DLD1 (cell line): ENCODE results near the gene RTP5.
"Not testable (repeated sequence)": the region's sequence is repeated elsewhere in the genome, so short reads cannot be mapped to it uniquely, and the experiment has no call there.

Experiments
- in situ Hi-C: cut with HindIII; loops from 2 replicates; pipeline ENCODE4 v1.10.0; 2017; ENCODE audit warnings: low sequenced_read_pairs

The RTP5 gene

DNA sequence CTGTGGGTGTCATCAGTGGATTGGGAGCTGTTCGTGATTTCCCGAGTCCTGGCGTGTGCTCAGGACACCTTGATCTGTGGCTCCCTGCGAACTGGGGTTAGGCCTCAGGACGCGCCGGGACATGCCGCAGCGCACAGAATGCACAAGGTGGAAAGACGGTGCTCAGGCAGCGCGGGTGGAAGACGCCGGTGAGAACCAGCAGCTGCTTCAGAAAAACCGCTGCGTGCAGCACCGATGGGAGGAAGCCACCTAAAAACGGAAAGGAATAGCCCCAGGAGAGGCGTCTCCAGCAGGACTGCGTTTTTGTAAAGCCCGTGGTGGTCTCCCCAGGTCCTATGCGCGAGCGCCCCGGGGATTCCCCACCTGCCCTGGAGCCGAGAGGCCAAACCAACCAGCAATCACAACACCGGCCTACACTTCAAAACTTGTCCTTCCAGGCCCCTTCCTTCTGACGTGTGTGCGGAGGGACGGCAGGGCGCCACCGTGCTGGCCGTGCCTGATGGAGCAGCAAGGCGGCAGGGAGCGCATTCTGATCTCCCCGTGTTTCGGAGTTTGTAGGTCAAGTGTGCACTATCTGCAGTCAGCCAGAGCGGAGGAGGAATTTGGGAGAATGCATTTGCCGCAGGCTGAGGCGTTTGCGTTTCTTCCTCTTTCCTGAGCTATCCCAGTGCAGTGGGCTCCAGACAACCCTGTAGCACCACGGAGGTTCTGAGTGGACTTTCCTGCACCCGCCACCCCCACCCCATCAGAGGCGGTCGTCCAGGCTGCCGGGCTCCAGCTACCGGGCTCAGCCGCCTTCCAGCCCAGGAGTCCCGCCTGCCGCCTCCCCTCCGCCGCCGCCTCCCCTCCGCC lies 32.2 kb downstream of the RTP5 start:
- in situ Hi-C loops: no loop called here

DNA sequence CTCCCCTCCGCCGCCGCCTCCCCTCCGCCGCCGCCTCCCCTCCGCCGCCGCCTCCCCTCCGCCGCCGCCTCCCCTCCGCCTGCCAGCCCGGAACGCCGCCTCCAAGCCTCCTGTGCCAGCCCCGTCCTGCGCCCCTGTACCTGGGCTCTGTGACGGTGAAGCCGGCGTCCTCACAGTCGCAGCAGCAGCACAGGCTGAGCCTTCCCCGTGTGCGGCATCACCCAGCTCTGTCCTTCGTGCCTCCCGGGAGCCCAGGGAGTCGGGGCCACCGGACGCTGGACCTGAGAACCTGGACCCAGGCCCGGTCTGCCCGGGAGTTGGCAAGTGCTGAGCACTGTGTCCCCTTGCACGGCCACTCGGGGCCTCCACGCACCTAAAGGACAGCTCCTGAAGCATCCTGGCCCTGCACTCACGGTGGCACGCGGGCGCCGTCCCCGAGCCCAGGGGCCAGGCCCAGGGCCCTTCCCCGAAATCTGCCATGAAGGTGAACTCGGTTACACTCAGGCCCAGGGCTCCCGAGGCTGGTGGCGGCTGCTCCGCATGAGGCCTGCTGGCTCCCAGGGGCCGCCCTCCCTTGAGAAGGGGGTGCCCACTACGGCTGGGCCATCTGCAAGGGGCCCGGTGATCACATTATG lies 32.9 kb downstream of the RTP5 start:
- in situ Hi-C loops: no loop called here

GRCh38 chr2:241903121-241904010 lies 33.8 kb downstream of the RTP5 start:
- in situ Hi-C loops: no loop called here

DNA sequence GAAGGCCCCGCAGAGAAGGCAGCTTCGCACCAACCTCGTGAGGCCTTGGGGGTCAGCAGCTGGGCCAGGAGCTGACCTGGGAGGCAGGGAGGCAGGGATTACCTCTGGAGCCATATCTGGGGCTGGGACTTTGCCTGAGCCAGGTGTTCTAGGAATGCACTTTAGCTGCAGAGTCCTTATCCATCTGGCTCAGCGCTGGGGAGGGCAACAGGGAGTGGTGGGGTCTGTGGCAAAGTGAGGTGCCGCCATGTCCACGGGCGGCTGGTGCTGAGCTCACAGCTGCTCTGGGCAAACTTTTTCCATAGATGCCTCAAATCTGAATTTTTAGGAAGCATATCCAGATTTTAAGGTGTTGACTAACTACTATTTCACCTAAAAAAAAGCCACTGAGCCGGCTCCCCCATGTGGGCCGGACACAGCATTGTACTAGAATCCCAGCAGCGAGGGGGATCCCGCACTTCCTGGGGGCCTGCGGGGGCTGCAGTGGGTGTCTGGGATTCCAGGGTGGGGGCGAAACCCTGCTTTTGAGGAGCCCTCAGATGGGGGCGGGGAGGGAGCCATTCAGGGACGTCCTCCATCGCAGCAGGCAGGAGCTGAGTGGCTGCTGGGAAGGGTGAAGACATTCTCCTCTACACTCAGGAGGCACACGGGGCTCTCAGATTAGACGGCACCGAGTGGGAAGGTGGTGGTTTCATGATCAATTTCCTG lies 34.6 kb downstream of the RTP5 start:
- in situ Hi-C loops: no loop called here

DNA sequence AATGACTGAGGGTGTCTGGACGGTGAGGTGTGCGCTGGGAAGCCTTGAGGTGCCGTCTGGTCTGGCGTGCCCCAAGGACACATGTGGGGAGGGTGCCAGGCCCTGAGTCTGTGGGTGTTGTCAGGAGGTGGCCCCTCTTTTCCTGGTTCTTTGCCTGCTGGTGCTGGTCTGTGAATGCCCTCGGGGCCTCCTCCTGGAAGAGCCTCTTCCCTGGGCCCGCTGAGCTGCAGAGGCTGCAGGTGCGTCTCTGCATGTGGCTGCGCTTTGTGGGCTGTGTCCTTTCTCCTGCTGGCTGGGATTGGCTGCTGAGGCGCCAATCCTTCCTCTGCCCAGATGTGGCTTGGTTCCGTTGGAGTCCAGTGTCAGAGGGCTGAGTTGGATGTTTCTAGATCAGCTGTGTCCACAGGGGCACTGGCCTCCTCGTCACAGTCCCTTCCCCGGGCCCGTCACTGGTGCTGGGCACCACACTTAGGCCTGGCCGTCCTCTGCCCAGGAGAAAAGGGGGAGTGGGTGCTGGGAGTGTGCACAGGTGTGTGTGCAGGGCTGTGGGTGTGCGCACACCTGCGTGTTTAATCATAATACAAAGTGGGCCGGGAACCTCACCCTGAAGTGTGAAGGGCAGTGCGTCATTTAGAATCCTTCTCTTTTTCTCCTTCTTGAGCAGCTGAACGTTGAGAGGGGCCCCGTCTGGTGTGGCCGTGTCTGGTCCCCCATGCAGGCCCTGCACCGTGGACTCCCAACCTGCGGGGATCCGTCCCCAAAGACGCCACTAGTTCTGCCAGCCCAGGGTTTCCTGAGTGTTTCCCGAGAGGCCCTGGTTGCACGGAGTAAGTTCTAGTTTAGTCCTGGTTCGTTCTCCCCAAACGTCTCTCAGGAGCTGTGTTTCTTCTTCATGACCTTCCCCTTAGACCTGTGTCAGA lies 35.5 kb downstream of the RTP5 start:
- in situ Hi-C loops: no loop called here

DNA sequence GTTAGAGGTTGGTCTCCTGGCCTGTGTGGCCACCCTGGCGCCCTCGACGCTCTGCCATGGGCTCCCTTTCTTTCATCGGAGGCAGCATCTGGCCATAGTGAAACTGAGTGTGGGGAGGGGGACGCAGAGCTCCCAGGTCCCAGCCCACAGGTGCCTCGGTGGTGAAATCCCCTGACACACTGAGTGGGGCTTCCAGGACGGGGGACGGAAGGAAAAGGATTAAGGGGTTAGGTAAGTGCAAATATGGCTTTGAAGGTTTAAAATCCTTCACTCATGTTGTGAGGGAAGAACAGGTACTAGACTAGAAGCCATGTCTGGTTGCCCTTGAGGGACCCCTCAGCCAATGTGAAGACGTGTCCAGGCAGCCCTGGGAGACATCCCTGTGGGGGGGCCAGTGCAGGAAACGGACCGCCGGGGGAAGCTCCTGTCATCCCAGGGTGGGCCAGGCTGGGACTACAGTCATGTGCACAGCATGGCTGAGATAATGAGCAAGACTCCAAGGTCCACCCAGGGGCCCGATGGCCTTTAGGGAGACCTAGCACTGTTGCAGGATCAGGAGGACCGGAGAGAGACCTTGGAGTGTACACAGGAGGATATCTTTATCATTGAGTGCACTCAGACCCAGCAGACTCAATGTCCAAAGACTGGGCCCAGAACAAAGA lies 36.3 kb downstream of the RTP5 start:
- in situ Hi-C loops: no loop called here

- in situ Hi-C loops: not testable (repeated sequence)
These were observed 36.8 kb downstream of the RTP5 start for GRCh38 chr2:241906378-241906770.

- in situ Hi-C loops: no loop called here
These were observed 37.5 kb downstream of the RTP5 start for GRCh38 chr2:241906826-241907570.

DNA sequence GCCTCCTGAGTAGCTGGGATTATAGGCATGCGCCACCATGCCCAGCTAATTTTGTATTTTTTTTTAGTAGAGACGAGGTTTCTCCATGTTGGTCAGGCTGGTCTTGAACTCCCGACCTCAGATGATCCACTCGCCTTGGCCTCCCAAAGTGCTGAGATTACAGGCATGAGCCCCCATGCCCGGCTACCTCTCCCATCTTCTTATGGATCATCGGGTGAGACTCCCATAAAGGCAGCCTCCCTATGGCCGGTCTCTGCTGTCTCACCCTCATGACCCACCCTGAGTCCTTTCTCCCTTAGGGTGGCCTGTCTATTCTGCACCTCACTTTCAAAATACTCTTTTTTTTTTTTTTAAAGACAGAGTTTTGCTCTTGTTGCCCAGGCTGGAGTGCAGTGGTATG lies 38.3 kb downstream of the RTP5 start:
- in situ Hi-C loops: not testable (repeated sequence)

DNA sequence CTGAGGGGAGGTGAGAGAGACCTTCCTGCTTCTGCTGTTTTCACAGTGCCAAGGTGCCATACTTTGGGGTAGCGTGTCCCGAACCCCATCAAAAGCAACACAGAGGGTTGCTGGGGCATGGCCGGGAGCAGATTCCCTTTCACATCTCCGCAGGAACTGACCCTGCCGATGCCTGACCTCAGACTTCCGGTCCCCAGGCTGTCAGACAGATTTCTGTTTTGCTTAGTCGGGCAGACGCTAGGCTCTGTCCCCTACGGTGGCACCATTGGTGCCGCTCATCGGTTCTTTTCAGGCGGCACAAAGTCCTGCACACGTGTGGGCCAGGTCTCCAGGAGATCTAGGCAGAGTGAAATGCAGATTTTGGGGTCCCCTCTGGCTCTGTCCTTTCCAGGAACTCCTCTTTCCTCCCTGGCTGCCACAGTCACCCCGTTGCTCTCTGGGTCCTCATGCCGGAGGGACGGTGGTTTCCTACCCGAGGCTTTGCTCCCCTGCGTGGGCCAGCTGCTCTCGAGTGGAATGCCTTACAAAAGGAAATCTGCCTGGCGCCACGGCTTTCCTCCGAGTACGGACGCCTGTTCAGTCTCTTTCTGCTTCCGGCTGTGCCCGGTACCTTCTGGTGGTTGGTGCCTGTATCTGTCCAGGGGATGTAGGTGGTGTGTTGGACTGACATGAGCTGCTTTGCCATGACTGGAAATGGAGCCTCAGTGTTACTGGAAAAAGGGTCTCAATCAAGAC lies 39.3 kb downstream of the RTP5 start:
- in situ Hi-C loops: no loop called here

- in situ Hi-C loops: no loop called here
These were observed 40.2 kb downstream of the RTP5 start for GRCh38 chr2:241909769-241910168.

DNA sequence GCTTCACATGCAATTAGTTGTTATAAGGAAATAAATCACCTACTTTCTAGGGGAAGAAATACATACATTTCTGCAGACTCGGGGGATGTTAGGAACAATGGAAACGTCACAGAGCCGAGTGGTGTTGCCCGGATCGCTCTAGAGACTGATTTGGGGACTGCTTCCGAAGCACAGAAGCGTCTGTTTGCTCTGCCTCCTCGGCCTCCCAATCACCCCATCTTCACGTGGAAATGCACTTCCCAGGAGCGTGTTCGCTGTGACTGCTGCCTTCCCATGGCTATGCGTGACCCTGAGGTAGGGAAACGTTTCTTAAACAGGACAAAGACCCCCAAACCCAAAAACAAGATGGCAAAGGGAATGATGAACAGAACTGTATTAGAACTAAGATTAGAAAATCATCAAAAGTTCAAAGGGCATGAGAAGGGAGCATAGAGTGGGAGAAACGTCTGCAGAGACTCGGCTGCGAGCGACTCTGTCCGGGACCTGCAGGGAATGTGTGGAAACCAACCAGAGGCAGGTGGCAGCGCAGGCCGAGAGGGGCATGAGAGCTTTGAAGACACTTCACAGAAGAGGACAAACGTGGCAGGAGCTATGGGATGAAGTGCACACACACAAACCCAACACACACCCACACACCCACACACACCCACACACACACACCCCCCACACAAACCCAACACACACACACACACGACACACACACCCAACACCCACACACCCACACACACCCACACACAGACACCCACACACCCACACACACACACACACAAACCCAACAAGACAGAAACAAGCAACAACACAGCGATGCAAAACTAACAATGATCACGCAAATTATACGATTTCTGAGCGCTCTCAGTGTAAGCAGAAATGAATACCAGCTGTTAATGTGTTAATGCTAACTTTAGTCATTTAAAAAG lies 41.3 kb downstream of the RTP5 start:
- in situ Hi-C loops: no loop called here

DNA sequence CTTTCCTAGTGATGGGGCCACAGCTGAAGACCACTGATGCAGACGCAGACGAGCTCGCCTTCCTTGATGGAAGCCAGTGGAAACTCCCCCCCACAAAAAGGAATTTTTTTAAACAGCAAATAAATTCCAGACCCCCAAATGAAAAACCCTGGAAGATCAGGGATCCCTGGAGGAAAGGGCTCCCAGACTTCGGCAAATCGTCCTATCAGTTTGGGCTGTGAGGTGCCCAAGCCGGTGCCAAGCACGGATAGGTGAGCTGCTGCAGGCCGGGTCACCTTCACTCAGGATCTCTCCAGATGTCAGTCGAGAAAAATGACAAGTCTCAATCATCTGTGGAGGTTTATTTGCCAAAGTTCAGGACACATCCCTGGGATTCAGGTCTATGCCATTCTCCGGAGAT lies 42.0 kb downstream of the RTP5 start:
- in situ Hi-C loops: no loop called here

GRCh38 chr2:241912021-241912555 lies 42.6 kb downstream of the RTP5 start:
- in situ Hi-C loops: no loop called here

DNA sequence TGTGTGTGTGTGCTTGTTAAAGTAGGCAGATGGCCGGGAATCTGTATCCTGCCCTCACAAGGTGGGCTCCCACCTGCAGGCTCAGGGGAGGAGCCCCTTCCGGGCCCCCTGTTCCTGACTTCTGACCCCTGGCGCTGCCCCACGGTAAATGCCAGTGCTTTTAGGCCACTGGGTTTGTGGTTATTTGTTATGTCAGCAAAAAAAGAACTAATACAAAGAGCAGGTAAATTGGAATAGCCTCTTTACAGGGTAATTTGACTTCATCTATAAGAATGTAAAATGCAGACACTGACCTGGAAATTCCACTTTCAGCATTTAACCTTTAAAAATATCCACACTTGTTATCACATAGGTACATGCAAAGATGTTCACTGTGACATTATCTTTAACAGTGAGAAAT lies 44.2 kb downstream of the RTP5 start:
- in situ Hi-C loops: no loop called here

DNA sequence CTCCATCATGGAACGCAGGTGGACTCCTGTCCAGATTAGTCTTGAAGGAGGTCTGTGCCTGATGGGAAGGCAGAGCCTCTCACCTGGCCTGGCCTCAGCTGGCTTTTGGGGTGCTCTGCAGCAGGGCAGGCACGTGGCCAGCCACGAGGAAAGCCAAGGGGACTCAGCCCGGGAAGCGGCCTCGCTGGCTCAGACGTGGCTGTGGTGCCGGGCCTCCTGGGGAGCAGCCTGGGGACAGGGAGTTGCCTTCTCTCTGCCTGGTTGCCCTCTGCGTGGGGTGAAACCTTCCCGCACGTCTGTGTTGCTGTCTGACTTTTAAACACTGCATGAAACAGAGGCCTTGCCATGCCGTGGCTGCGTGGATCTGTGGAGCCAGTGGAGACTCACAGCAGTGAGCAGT lies 45.0 kb downstream of the RTP5 start:
- in situ Hi-C loops: no loop called here

DNA sequence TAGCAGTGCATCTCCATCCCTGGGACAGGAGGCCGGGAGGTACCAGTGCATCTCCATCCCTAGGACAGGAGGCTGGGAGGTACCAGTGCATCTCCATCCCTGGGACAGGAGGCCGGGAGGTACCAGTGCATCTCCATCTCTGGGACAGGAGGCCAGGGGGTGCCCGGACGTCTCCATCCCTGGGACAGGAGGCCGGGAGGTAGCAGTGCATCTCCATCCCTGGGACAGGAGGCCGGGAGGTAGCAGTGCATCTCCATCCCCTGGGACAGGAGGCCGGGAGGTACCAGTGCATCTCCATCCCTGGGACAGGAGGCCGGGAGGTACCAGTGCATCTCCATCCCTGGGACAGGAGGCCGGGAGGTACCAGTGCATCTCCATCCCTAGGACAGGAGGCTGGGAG lies 52.1 kb downstream of the RTP5 start:
- in situ Hi-C loops: not testable (repeated sequence)
